ENCODE results near the gene MRC2. TPM values are rescaled to one million over a fixed set of nuclear protein-coding genes. Genes with fewer than 3 reads are reported as not detected.

The MRC2 gene
- total RNA-seq, 1 donor from 2014 or later, result 361 TPM

DNA sequence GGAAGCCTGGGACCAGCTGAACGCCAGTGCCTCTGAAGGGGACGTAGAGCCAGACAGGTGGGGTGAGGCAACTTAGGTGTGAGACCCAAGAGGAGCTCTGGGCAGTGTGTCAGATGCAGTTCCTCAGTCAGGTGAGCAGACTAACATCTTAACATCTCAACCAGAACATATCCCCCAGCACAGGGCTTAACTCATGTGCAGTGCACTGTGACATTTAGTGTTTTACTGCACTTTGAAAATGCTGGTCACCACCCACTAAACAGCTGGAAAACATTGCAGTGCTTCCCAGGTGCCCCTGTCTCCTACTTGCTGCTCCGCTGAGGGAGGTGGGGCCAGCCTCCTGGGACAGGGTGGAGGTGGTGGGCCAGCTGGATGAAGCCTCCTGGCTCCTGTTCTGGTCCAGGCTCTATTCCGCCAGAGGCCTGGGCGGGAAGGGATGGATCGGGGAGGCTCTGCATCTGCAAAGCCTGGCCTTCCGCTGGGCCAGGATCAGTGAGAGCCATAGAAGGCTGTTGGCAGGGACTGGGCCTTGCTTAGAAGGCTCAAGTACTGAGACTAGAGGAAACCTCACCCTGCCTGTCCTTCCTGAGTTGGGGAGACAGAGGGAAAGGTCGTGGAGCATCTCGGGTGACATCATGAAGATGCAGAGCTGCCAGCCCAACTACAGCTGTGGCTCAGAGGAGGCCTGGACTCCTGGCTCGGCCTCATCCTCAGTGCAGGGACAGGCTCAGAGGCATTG lies 7.9 kb upstream of the MRC2 start:
- Mint-ChIP-seq H3K4me1 (ENCODE audit: low read depth, unreplicated experiment) (peaks cover 37% of the 10 kb centered on the region), H3K27ac (ENCODE audit: unreplicated experiment) (peak overlapping the region; percentile 58), H3K4me3 (ENCODE audit: unreplicated experiment) (no peak overlapping the region), H3K36me3 (ENCODE audit: low read depth, unreplicated experiment) (peaks cover 17% of the 10 kb centered on the region), H3K27me3 (ENCODE audit: low read depth, unreplicated experiment) (no peaks in the 10 kb centered on the region), H3K9me3 (ENCODE audit: unreplicated experiment) (no peaks in the 10 kb centered on the region)
- Histone ChIP-seq H3K4me3 (ENCODE audit: insufficient read depth, low read depth, low read length) (no peak overlapping the region), H3K27me3 (ENCODE audit: insufficient read depth, low read length) (no peaks in the 10 kb centered on the region), H4K20me1 (ENCODE audit: insufficient read depth, low read length) (peaks cover 13% of the 10 kb centered on the region), H2AFZ (ENCODE audit: low read depth, low read length) (no peak overlapping the region), H3K9ac (ENCODE audit: low read length) (no peak overlapping the region), H3K9me3 (ENCODE audit: insufficient read depth, low read depth, low read length) (no peaks in the 10 kb centered on the region), H3K79me2 (ENCODE audit: insufficient read depth, low read length) (no peaks in the 10 kb centered on the region), H3K36me3 (ENCODE audit: insufficient read depth, low read length) (peaks cover 5% of the 10 kb centered on the region), H3K4me2 (ENCODE audit: low read length) (no peak overlapping the region), H3K4me1 (ENCODE audit: insufficient read depth, low read length) (peaks cover 9% of the 10 kb centered on the region), H3K27ac (ENCODE audit: low read depth, low read length) (no peak overlapping the region)
- FAIRE-seq (no peak), DNase-seq (ENCODE audit: low read depth) (no peak)
- TF ChIP-seq EZH2 (IDR thresholded peaks at IDR 0.05; ENCODE audit: insufficient read depth, low read length), result no peak
- TF ChIP-seq, protein P1, sequence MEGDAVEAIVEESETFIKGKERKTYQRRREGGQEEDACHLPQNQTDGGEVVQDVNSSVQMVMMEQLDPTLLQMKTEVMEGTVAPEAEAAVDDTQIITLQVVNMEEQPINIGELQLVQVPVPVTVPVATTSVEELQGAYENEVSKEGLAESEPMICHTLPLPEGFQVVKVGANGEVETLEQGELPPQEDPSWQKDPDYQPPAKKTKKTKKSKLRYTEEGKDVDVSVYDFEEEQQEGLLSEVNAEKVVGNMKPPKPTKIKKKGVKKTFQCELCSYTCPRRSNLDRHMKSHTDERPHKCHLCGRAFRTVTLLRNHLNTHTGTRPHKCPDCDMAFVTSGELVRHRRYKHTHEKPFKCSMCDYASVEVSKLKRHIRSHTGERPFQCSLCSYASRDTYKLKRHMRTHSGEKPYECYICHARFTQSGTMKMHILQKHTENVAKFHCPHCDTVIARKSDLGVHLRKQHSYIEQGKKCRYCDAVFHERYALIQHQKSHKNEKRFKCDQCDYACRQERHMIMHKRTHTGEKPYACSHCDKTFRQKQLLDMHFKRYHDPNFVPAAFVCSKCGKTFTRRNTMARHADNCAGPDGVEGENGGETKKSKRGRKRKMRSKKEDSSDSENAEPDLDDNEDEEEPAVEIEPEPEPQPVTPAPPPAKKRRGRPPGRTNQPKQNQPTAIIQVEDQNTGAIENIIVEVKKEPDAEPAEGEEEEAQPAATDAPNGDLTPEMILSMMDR (IDR thresholded peaks at IDR 0.05; ENCODE audit: insufficient read depth, low read depth, low read length), result no peak

DNA sequence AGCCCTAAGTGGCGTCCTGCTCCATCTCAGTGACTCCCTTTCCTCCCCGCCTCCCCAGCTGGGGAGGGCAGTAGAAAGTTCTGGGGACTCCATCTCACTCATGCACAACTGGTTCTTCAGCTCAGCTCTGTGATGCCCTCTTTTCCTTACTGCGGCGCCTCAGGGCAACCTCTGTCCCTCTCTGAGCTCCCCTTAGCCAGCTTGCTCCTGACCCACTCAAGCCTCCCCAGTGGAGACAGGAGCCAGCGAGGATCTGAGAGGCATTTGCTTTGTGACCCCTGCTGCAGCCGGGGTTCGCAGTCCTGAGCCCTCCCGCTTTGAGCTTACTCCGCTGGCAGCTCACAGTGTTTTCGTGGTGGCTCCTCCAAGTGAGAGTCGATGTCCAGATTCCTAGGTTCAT lies 6.2 kb upstream of the MRC2 start:
- peaks cover 13% of the 10 kb centered on the region for H3K4me1 ChIP-seq (ENCODE audit: insufficient read depth, low read length)
- no peaks in the 10 kb centered on the region for H3K27me3 ChIP-seq (ENCODE audit: insufficient read depth, low read length)
- peaks cover 13% of the 10 kb centered on the region for H4K20me1 ChIP-seq (ENCODE audit: insufficient read depth, low read length)
- H3K9ac ChIP-seq (ENCODE audit: low read length), result no peak overlapping the region
- no peaks in the 10 kb centered on the region for H3K9me3 ChIP-seq (ENCODE audit: insufficient read depth, low read depth, low read length)
- H3K9me3 Mint-ChIP-seq (ENCODE audit: unreplicated experiment), result no peaks in the 10 kb centered on the region
- DNase-seq (ENCODE audit: low read depth) (no peak), FAIRE-seq (no peak)
- peaks cover 26% of the 10 kb centered on the region for H3K4me1 Mint-ChIP-seq (ENCODE audit: low read depth, unreplicated experiment)
- no peaks in the 10 kb centered on the region for H3K27me3 Mint-ChIP-seq (ENCODE audit: low read depth, unreplicated experiment)
- no peaks in the 10 kb centered on the region for H3K36me3 ChIP-seq (ENCODE audit: insufficient read depth, low read length)
- H3K79me2 ChIP-seq (ENCODE audit: insufficient read depth, low read length), result no peaks in the 10 kb centered on the region
- no peak overlapping the region for H3K27ac ChIP-seq (ENCODE audit: low read depth, low read length)
- no peak overlapping the region for H3K4me3 Mint-ChIP-seq (ENCODE audit: unreplicated experiment)
- peaks cover 22% of the 10 kb centered on the region for H3K36me3 Mint-ChIP-seq (ENCODE audit: low read depth, unreplicated experiment)
- H3K4me2 ChIP-seq (ENCODE audit: low read length), result no peak overlapping the region
- no peak overlapping the region for H3K4me3 ChIP-seq (ENCODE audit: insufficient read depth, low read depth, low read length)
- no peak overlapping the region for H2AFZ ChIP-seq (ENCODE audit: low read depth, low read length)
- TF ChIP-seq, protein P1 (IDR thresholded peaks at IDR 0.05; ENCODE audit: insufficient read depth, low read depth, low read length), result no peak
- TF ChIP-seq EZH2 (IDR thresholded peaks at IDR 0.05; ENCODE audit: insufficient read depth, low read length), result no peak
- no peak overlapping the region for H3K27ac Mint-ChIP-seq (ENCODE audit: unreplicated experiment)

DNA sequence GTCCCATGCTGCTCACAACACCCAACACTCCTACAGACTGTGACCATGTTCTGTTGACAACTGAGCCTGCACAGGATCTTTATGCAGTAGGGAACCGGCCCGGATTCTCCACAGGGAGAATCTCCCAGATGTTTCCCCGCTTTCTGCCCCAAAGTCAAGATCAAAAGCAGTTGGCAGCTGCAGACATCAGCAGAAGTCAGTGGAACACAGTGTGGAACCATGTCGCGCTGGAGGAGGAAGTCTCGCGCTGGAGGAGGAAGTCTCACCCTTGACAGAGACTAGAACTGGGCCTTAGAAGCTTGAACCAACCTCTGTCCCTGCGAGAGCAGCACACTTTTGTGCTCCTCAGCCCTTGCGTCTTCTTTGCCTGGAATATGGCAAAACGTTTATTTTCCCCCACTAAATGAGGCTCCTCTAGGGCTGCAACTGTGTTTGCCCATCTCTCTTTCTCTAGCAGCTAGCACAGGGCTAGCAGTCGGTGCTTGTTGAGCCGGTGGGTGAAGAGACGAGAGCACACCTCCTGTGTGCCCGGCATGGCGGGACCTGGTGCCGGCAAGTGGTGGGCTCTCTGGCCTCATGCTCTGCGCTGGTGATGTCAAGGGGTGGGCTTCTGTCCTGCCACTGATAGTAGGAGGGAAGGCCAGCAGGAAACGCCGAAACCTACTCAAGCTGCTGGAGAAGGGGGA lies 2.1 kb upstream of the MRC2 start:
- Mint-ChIP-seq H3K36me3 (ENCODE audit: low read depth, unreplicated experiment) (peaks cover 22% of the 10 kb centered on the region), H3K4me3 (ENCODE audit: unreplicated experiment) (no peak overlapping the region), H3K4me1 (ENCODE audit: low read depth, unreplicated experiment) (peaks cover 20% of the 10 kb centered on the region), H3K9me3 (ENCODE audit: unreplicated experiment) (no peaks in the 10 kb centered on the region), H3K27ac (ENCODE audit: unreplicated experiment) (no peak overlapping the region), H3K27me3 (ENCODE audit: low read depth, unreplicated experiment) (no peaks in the 10 kb centered on the region)
- no peak overlapping the region for H3K27ac ChIP-seq (ENCODE audit: low read depth, low read length)
- no peak overlapping the region for H2AFZ ChIP-seq (ENCODE audit: low read depth, low read length)
- peaks cover 34% of the 10 kb centered on the region for H3K79me2 ChIP-seq (ENCODE audit: insufficient read depth, low read length)
- no peak for FAIRE-seq
- no peak overlapping the region for H3K4me3 ChIP-seq (ENCODE audit: insufficient read depth, low read depth, low read length)
- DNase-seq (ENCODE audit: low read depth), result no peak
- H3K9ac ChIP-seq (ENCODE audit: low read length), result no peak overlapping the region
- no peak overlapping the region for H3K4me2 ChIP-seq (ENCODE audit: low read length)
- H3K9me3 ChIP-seq (ENCODE audit: insufficient read depth, low read depth, low read length), result no peaks in the 10 kb centered on the region
- no peak for TF ChIP-seq EZH2 (IDR thresholded peaks at IDR 0.05; ENCODE audit: insufficient read depth, low read length)
- H3K36me3 ChIP-seq (ENCODE audit: insufficient read depth, low read length), result no peaks in the 10 kb centered on the region
- H3K27me3 ChIP-seq (ENCODE audit: insufficient read depth, low read length), result no peaks in the 10 kb centered on the region
- H3K4me1 ChIP-seq (ENCODE audit: insufficient read depth, low read length), result peaks cover 25% of the 10 kb centered on the region
- H4K20me1 ChIP-seq (ENCODE audit: insufficient read depth, low read length), result peaks cover 20% of the 10 kb centered on the region
